ENCODE results near the gene KLF9. TPM values are rescaled to one million over a fixed set of nuclear protein-coding genes. Genes with fewer than 3 reads are reported as not detected.

The KLF9 gene
- total and polyA plus RNA-seq, 2 donors (not counting 1 experiment from before 2014, with no cell fraction given): 12.1 to 36.4 TPM

- Histone ChIP-seq H3K27me3 (replicated peaks in 1 of 4; ENCODE audit: control extremely low read depth in 1 of 4, control insufficient read depth in 3 of 4, insufficient read depth in 4 of 4, low read length in 3 of 4) (peaks cover 0 to 9% (median 0%) of the 10 kb centered on the region in 4 experiments), H3K4me2 (replicated peaks; ENCODE audit: low read depth, low read length, poor library complexity, severe bottlenecking) (no peak overlapping the region), H3K36me3 (replicated peaks in 1 of 2; ENCODE audit: control extremely low read depth in 1 of 2, control insufficient read depth in 1 of 2, extremely low read depth in 1 of 2, insufficient read depth in 2 of 2, low read length in 1 of 2) (no peaks in the 10 kb centered on the region), H3K9me3 (ENCODE audit: control extremely low read depth in 1 of 3, control insufficient read depth in 2 of 3, insufficient read depth in 1 of 3, low read length in 2 of 3) (no peaks in the 10 kb centered on the region), H3K9ac (ENCODE audit: low read length) (no peak overlapping the region), H4K20me1 (ENCODE audit: control insufficient read depth, insufficient read depth, low read length, poor library complexity, severe bottlenecking) (no peaks in the 10 kb centered on the region), H2AFZ (ENCODE audit: insufficient read depth, low read depth, low read length, poor library complexity, severe bottlenecking) (no peak overlapping the region), H3K4me1 (ENCODE audit: control insufficient read depth in 2 of 2, insufficient read depth in 2 of 2, low read length in 2 of 2) (no peaks in the 10 kb centered on the region), H3K4me3 (ENCODE audit: control extremely low read depth in 1 of 5, extremely low read depth in 1 of 5, insufficient read depth in 1 of 5, low read depth in 2 of 5, low read length in 4 of 5) (no peak overlapping the region), H3K79me2 (ENCODE audit: control insufficient read depth, insufficient read depth, low read length) (no peaks in the 10 kb centered on the region), H3K27ac (ENCODE audit: low read length in 2 of 2) (no peak overlapping the region)
- Mint-ChIP-seq H3K27ac (no peak overlapping the region), H3K27me3 (peaks cover 14% of the 10 kb centered on the region), H3K9me3 (ENCODE audit: insufficient read depth) (no peaks in the 10 kb centered on the region), H3K4me3 (no peak overlapping the region), H3K4me1 (no peaks in the 10 kb centered on the region)
- ChIA-PET POLR2A (no interaction called here), CTCF (no interaction called here)
- intact Hi-C loops (cut with micrococcal nuclease): no loop called here
- DNase-seq (no peak), ATAC-seq (ENCODE audit: low read depth) (no peak)
- no peak for TF ChIP-seq CTCF (IDR thresholded peaks at IDR 0.05)
- no peak for TF ChIP-seq EZH2 (IDR thresholded peaks at IDR 0.05; ENCODE audit: borderline replicate concordance, insufficient read depth, low read depth, low read length, poor library complexity, severe bottlenecking)
- WGBS (ENCODE audit: insufficient coverage): no CpG with 5 or more reads among the region's 1 CpG
Observed at GRCh38 chr9:70442328-70442848, 27.9 kb upstream of the KLF9 start.

GRCh38 chr9:70441622-70442021 lies 27.2 kb upstream of the KLF9 start:
- Histone ChIP-seq H3K4me3 (ENCODE audit: control extremely low read depth in 1 of 5, extremely low read depth in 1 of 5, insufficient read depth in 1 of 5, low read depth in 2 of 5, low read length in 4 of 5) (no peak overlapping the region), H3K9ac (ENCODE audit: low read length) (no peak overlapping the region), H3K9me3 (ENCODE audit: control extremely low read depth in 1 of 3, control insufficient read depth in 2 of 3, insufficient read depth in 1 of 3, low read length in 2 of 3) (no peaks in the 10 kb centered on the region), H3K4me2 (replicated peaks; ENCODE audit: low read depth, low read length, poor library complexity, severe bottlenecking) (no peak overlapping the region), H3K27me3 (replicated peaks in 1 of 4; ENCODE audit: control extremely low read depth in 1 of 4, control insufficient read depth in 3 of 4, insufficient read depth in 4 of 4, low read length in 3 of 4) (peaks cover 0 to 9% (median 0%) of the 10 kb centered on the region in 4 experiments), H3K79me2 (ENCODE audit: control insufficient read depth, insufficient read depth, low read length) (no peaks in the 10 kb centered on the region), H3K36me3 (replicated peaks in 1 of 2; ENCODE audit: control extremely low read depth in 1 of 2, control insufficient read depth in 1 of 2, extremely low read depth in 1 of 2, insufficient read depth in 2 of 2, low read length in 1 of 2) (no peaks in the 10 kb centered on the region), H3K4me1 (ENCODE audit: control insufficient read depth in 2 of 2, insufficient read depth in 2 of 2, low read length in 2 of 2) (no peaks in the 10 kb centered on the region), H3K27ac (ENCODE audit: low read length in 2 of 2) (no peak overlapping the region), H2AFZ (ENCODE audit: insufficient read depth, low read depth, low read length, poor library complexity, severe bottlenecking) (no peak overlapping the region), H4K20me1 (ENCODE audit: control insufficient read depth, insufficient read depth, low read length, poor library complexity, severe bottlenecking) (no peaks in the 10 kb centered on the region)
- ATAC-seq (ENCODE audit: low read depth) (no peak), DNase-seq (no peak)
- intact Hi-C loops (cut with micrococcal nuclease): no loop called here
- Mint-ChIP-seq H3K9me3 (ENCODE audit: insufficient read depth) (no peaks in the 10 kb centered on the region), H3K4me3 (no peak overlapping the region), H3K27ac (no peak overlapping the region), H3K4me1 (no peaks in the 10 kb centered on the region), H3K27me3 (peaks cover 19% of the 10 kb centered on the region)
- CTCF ChIA-PET: no interaction called here
- POLR2A ChIA-PET: no interaction called here
- TF ChIP-seq EZH2 (IDR thresholded peaks at IDR 0.05; ENCODE audit: borderline replicate concordance, insufficient read depth, low read depth, low read length, poor library complexity, severe bottlenecking): no peak
- no peak for TF ChIP-seq CTCF (IDR thresholded peaks at IDR 0.05)

Data from B cell (primary cell).